ENCODE results near the gene DEFB129.

Gene DEFB129, protein sequence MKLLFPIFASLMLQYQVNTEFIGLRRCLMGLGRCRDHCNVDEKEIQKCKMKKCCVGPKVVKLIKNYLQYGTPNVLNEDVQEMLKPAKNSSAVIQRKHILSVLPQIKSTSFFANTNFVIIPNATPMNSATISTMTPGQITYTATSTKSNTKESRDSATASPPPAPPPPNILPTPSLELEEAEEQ

DNA sequence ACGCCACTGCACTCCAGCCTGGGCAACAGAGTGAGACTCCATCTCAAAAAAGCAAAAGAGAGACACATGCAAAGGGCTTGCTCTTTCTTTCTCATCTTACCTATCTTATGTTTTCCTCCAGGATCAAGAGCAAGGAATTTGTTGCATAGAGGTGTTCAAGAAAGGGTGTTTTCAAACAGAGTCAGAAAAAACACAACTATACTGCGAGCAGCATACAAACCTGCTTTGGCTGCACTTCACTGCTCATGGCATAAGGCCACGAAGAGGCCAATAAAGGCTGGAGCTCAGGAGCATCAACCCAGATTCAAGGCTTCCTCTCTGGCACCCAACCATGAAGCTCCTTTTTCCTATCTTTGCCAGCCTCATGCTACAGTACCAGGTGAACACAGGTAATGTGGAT is at the start of gene DEFB129:
Gene DEFB129, plus strand, starts transcription at position 301 of the 400 bp plus-strand sequence. Its CDS starts 31 bp downstream, at position 332.
- Histone ChIP-seq H3K9me3 (no peaks in the 10 kb centered on the region), H3K36me3 (no peaks in the 10 kb centered on the region), H3K27ac (peak within 1 kb of the TSS; percentile 70), H3K4me1 (ENCODE audit: control insufficient read depth in 1 of 2, insufficient read depth in 1 of 2, low read depth in 1 of 2, low read length in 1 of 2) (peaks cover 0 to 9% of the 10 kb centered on the region in 2 experiments), H3K27me3 (no peaks in the 10 kb centered on the region), H3K4me3 (ENCODE audit: low read depth in 1 of 2, low read length in 1 of 2) (no peak within 1 kb of the TSS)
- TF ChIP-seq CTCF (IDR thresholded peaks at IDR 0.05): no peak

DNA sequence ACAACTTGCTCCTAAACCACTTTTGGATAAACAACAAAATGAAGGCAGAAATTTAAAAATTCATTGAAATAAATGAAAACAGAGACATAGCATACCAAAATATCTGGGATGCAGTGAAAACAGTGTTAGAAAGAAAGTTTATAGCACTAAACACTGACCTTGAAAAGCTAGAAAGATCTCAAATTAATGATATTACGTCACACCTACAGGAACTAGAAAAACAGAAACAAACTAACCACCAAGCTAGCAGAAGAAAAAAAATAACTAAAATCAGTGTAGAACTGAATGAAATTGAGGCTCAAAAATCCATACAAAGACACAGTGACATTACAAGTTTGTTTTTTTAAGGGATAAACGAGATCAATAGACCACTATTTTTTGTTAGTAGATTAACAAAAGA is 42.8 kb upstream of the DEFB129 start:
- no peaks in the 10 kb centered on the region for H3K36me3 ChIP-seq
- H3K4me1 ChIP-seq (ENCODE audit: control insufficient read depth in 1 of 2, insufficient read depth in 1 of 2, low read depth in 1 of 2, low read length in 1 of 2): no peaks in the 10 kb centered on the region
- peaks cover 62% of the 10 kb centered on the region for H3K27me3 ChIP-seq
- H3K27ac ChIP-seq: no peak overlapping the region
- H3K9me3 ChIP-seq: no peaks in the 10 kb centered on the region
- no peak for TF ChIP-seq CTCF (IDR thresholded peaks at IDR 0.05)
- H3K4me3 ChIP-seq (ENCODE audit: low read depth in 1 of 2, low read length in 1 of 2): no peak overlapping the region

- H3K4me1 ChIP-seq (ENCODE audit: control insufficient read depth in 1 of 2, insufficient read depth in 1 of 2, low read depth in 1 of 2, low read length in 1 of 2): no peaks in the 10 kb centered on the region
- H3K9me3 ChIP-seq: no peaks in the 10 kb centered on the region
- H3K4me3 ChIP-seq (ENCODE audit: low read depth in 1 of 2, low read length in 1 of 2): no peak overlapping the region
- peaks cover 40% of the 10 kb centered on the region for H3K27me3 ChIP-seq
- no peak overlapping the region for H3K27ac ChIP-seq
- H3K36me3 ChIP-seq: no peaks in the 10 kb centered on the region
- TF ChIP-seq CTCF (IDR thresholded peaks at IDR 0.05): no peak
These were observed 39.3 kb upstream of the DEFB129 start for GRCh38 chr20:187733-188132.

DNA sequence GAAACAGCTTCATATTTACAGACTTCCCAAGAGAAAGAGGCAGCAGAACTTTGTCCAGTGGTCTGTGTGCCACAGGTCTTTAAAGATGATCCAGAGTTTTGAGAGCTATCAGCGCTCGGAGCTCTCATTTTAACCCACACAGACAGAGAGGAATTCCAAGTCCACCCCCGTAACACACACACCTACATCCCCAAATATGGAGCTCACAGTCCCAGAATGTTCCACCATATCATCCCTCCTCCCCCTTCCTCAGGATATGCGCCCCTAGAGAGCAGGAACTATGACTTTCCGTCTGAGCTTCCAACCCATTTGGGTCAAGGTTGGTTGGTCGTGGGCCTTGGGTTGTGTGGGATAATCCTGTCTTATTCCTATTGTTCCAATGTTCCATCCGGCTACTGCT is 37.4 kb upstream of the DEFB129 start, which contains the start of gene DEFB128:
Gene DEFB128, minus strand, starts transcription at position 101 of the 400 bp plus-strand sequence. Its CDS starts 88 bp downstream, at position 13.
- H3K4me3 ChIP-seq (ENCODE audit: low read depth in 1 of 2, low read length in 1 of 2): no peak within 1 kb of the TSS
- peaks cover 40% of the 10 kb centered on the region for H3K27me3 ChIP-seq
- no peak within 1 kb of the TSS for H3K27ac ChIP-seq
- no peak for TF ChIP-seq CTCF (IDR thresholded peaks at IDR 0.05)
- H3K4me1 ChIP-seq (ENCODE audit: control insufficient read depth in 1 of 2, insufficient read depth in 1 of 2, low read depth in 1 of 2, low read length in 1 of 2): no peaks in the 10 kb centered on the region
- no peaks in the 10 kb centered on the region for H3K36me3 ChIP-seq
- no peaks in the 10 kb centered on the region for H3K9me3 ChIP-seq

DNA sequence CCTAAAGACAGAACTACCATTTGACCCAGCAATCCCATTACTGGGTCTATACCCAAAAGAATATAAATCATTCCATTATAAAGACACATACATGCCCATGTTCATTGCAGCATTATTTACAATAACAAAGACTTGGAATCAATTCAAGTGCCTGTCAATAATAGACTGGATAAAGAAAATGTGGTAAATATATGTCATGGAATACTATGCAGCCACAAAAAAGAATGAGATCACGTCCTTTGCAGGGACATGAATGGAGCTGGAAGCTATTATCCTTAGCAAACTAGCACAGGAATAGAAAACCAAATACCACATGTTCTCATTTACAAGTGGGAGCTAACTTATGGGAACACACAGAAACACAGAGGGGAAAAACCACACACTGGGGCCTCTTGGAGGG is 28.8 kb upstream of the DEFB129 start:
- no peaks in the 10 kb centered on the region for H3K36me3 ChIP-seq

More for the DNA sequence above, 28.8 kb upstream of the DEFB129 start:
- no peak overlapping the region for H3K27ac ChIP-seq
- TF ChIP-seq CTCF (IDR thresholded peaks at IDR 0.05): no peak
- H3K9me3 ChIP-seq: no peaks in the 10 kb centered on the region
- H3K4me1 ChIP-seq (ENCODE audit: control insufficient read depth in 1 of 2, insufficient read depth in 1 of 2, low read depth in 1 of 2, low read length in 1 of 2): no peaks in the 10 kb centered on the region
- peaks cover 21% of the 10 kb centered on the region for H3K27me3 ChIP-seq
- H3K4me3 ChIP-seq (ENCODE audit: low read depth in 1 of 2, low read length in 1 of 2): no peak overlapping the region
